ENCODE results near the gene RBFA. TPM values are rescaled to one million over a fixed set of nuclear protein-coding genes. Genes with fewer than 3 reads are reported as not detected.
"Not testable (repeated sequence)": the region's sequence is repeated elsewhere in the genome, so short reads cannot be mapped to it uniquely, and the experiment has no call there.

RBFA gene
- total and polyA plus RNA-seq, 4 donors = 16.1 to 32.1 (median 23.4) TPM

DNA sequence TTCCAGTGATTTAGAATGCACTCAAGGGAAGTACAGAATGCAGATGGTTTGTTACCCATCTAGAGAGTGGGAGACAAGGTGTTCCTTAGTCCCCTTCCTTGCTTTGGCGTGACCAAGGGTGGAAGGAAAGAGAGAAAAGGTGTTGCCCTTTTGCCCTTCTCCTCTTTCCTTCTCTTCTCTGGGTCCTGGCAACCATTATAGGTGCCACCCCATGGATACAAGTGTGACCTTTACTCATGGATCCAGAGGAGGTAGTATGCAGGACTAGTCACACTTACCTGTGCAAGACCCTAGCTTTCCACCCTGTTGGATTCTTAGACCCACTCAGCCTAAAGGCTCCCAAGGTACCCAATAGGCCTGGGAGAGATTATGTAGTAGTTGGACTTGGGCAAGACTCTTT is 11.6 kb upstream of the RBFA start:
- 24 to 40% methylated on average over 1 of the region's 1 CpG for WGBS, 2 donors
- ATAC-seq (ENCODE audit: insufficient read depth, low FRiP score) = no peak
- TF ChIP-seq, protein P1, sequence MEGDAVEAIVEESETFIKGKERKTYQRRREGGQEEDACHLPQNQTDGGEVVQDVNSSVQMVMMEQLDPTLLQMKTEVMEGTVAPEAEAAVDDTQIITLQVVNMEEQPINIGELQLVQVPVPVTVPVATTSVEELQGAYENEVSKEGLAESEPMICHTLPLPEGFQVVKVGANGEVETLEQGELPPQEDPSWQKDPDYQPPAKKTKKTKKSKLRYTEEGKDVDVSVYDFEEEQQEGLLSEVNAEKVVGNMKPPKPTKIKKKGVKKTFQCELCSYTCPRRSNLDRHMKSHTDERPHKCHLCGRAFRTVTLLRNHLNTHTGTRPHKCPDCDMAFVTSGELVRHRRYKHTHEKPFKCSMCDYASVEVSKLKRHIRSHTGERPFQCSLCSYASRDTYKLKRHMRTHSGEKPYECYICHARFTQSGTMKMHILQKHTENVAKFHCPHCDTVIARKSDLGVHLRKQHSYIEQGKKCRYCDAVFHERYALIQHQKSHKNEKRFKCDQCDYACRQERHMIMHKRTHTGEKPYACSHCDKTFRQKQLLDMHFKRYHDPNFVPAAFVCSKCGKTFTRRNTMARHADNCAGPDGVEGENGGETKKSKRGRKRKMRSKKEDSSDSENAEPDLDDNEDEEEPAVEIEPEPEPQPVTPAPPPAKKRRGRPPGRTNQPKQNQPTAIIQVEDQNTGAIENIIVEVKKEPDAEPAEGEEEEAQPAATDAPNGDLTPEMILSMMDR (IDR thresholded peaks at IDR 0.05; ENCODE audit: control extremely low read depth, extremely low read depth) = no peak
- H3K27me3 ChIP-seq (ENCODE audit: control insufficient read depth in 3 of 3, insufficient read depth in 3 of 3, low read length in 2 of 3) = no peaks in the 10 kb centered on the region
- H3K4me1 ChIP-seq (ENCODE audit: control insufficient read depth in 5 of 5, insufficient read depth in 5 of 5, low read length in 5 of 5) = no peaks in the 10 kb centered on the region
- H3K36me3 ChIP-seq (ENCODE audit: control insufficient read depth in 4 of 4, insufficient read depth in 4 of 4, low read length in 4 of 4) = peaks cover 0 to 20% (median 2%) of the 10 kb centered on the region in 4 donors
- DNase-seq = peak in 2 of 3 donors; percentile 27 to 42
- no peak overlapping the region for H3K4me3 ChIP-seq
- no peak overlapping the region for H3K9ac ChIP-seq (ENCODE audit: insufficient read depth in 1 of 2, low read length in 2 of 2)
- H3K9me3 ChIP-seq (ENCODE audit: control insufficient read depth in 4 of 4, insufficient read depth in 3 of 4, low read length in 3 of 4) = peaks cover 11 to 55% (median 36%) of the 10 kb centered on the region in 4 donors
- no peak overlapping the region for H3K27ac ChIP-seq (ENCODE audit: low read depth in 1 of 2, low read length in 1 of 2)

DNA sequence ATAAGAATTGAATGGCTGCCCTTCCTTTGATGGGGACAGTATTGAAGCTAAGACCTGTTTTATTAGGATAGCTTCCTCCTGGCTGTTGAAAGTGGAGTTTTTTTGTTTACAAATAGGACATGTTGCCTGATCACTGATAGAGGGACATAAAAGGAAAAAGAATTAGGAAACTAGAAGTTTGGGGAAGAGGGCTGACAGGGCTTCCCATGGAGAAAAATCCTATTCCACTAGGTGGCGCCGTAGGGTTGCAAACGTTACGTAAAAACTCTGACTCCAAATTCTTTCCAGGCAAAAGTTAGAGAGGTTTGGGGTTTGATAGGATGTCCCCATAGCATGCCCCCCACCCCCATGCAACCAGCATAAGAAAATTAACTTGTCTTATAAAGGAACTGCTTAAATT is 11.1 kb upstream of the RBFA start:
- H3K9me3 ChIP-seq (ENCODE audit: control insufficient read depth in 4 of 4, insufficient read depth in 3 of 4, low read length in 3 of 4) = peaks cover 11 to 55% (median 36%) of the 10 kb centered on the region in 4 donors
- H3K27ac ChIP-seq (ENCODE audit: low read depth in 1 of 2, low read length in 1 of 2) = no peak overlapping the region

DNA sequence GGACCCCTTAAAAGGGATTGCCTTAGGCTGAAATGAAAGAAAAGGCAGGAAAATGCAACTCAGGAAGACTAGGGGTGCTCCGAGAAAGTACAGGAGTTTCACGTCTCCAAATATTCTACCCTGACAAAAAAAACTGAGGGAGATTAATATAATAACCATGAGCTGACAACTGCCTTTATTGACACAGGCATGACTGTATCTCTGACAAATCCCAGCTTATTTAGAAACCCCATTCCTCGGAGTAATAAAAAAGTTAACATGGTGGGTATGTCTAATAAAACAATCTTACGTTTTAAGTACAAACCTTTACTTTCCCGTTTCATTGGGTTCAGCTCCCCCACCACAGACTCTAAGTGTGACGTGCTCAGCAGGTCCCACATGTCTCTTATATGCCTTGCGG is 7.9 kb upstream of the RBFA start:
- H3K27ac ChIP-seq (ENCODE audit: low read depth in 1 of 2, low read length in 1 of 2) = no peak overlapping the region
- 97 to 98% methylated on average over 7 of the region's 7 CpGs for WGBS, 2 donors

More for the DNA sequence above, 11.1 kb upstream of the RBFA start:
- ATAC-seq (ENCODE audit: insufficient read depth, low FRiP score) (no peak), DNase-seq (no peak)
- Histone ChIP-seq H3K4me3 (no peak overlapping the region), H3K36me3 (ENCODE audit: control insufficient read depth in 4 of 4, insufficient read depth in 4 of 4, low read length in 4 of 4) (peaks cover 0 to 20% (median 2%) of the 10 kb centered on the region in 4 donors), H3K27me3 (ENCODE audit: control insufficient read depth in 3 of 3, insufficient read depth in 3 of 3, low read length in 2 of 3) (no peaks in the 10 kb centered on the region), H3K9ac (ENCODE audit: insufficient read depth in 1 of 2, low read length in 2 of 2) (no peak overlapping the region), H3K4me1 (ENCODE audit: control insufficient read depth in 5 of 5, insufficient read depth in 5 of 5, low read length in 5 of 5) (no peaks in the 10 kb centered on the region)
- TF ChIP-seq, protein P1 (IDR thresholded peaks at IDR 0.05; ENCODE audit: control extremely low read depth, extremely low read depth) = no peak
- WGBS, 2 donors = 68 to 72% methylated on average over 4 of the region's 4 CpGs

DNA sequence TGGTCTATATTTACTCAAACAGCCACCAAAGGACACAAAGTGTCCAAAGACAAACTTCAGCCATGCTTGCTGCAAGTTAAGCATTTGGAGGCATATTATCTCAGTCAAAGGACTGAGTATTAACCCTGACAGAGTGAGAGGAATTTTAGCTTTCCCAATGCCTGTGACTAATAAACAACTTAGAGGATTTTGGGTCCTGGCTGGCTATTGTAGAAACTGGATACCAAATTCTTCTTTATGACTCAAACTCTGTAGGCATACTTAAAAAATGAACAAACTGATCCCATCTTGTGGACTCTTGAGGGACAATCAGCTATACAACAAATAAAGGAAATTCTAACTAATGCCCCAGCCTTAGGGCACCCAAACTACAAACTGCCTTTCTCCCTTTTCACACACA is 6.5 kb upstream of the RBFA start:
- not testable (repeated sequence) for ATAC-seq (ENCODE audit: insufficient read depth, low FRiP score); H3K4me3 ChIP-seq; H3K4me1 ChIP-seq (ENCODE audit: control insufficient read depth in 5 of 5, insufficient read depth in 5 of 5, low read length in 5 of 5); H3K27me3 ChIP-seq (ENCODE audit: control insufficient read depth in 3 of 3, insufficient read depth in 3 of 3, low read length in 2 of 3); H3K9ac ChIP-seq (ENCODE audit: insufficient read depth in 1 of 2, low read length in 2 of 2); H3K27ac ChIP-seq (ENCODE audit: low read depth in 1 of 2, low read length in 1 of 2); DNase-seq
- Histone ChIP-seq H3K9me3 (ENCODE audit: control insufficient read depth in 4 of 4, insufficient read depth in 3 of 4, low read length in 3 of 4) (peaks cover 5 to 38% (median 17%) of the 10 kb centered on the region in 4 donors), H3K36me3 (ENCODE audit: control insufficient read depth in 4 of 4, insufficient read depth in 4 of 4, low read length in 4 of 4) (peaks cover 0 to 24% (median 2%) of the 10 kb centered on the region in 4 donors)

More for the DNA sequence above, 7.9 kb upstream of the RBFA start:
- H3K9me3 ChIP-seq (ENCODE audit: control insufficient read depth in 4 of 4, insufficient read depth in 3 of 4, low read length in 3 of 4) = peaks cover 10 to 46% (median 26%) of the 10 kb centered on the region in 4 donors
- H3K36me3 ChIP-seq (ENCODE audit: control insufficient read depth in 4 of 4, insufficient read depth in 4 of 4, low read length in 4 of 4) = peaks cover 0 to 24% (median 2%) of the 10 kb centered on the region in 4 donors
- H3K9ac ChIP-seq (ENCODE audit: insufficient read depth in 1 of 2, low read length in 2 of 2) = no peak overlapping the region
- ATAC-seq (ENCODE audit: insufficient read depth, low FRiP score) = no peak
- no peak overlapping the region for H3K4me3 ChIP-seq
- no peaks in the 10 kb centered on the region for H3K27me3 ChIP-seq (ENCODE audit: control insufficient read depth in 3 of 3, insufficient read depth in 3 of 3, low read length in 2 of 3)
- TF ChIP-seq, protein P1 (IDR thresholded peaks at IDR 0.05; ENCODE audit: control extremely low read depth, extremely low read depth) = no peak
- DNase-seq = no peak
- H3K4me1 ChIP-seq (ENCODE audit: control insufficient read depth in 5 of 5, insufficient read depth in 5 of 5, low read length in 5 of 5) = no peaks in the 10 kb centered on the region
